HepG2 (cell line): Measurements from ENCODE around the gene GUCA1A. TPM values are rescaled to one million over a fixed set of nuclear protein-coding genes. Genes with fewer than 3 reads are reported as not detected.

Experiments used
- CCDC6 ChIP-seq: sonication (generic); formaldehyde crosslinking; IDR thresholded peaks from 2 replicates; pipeline ENCODE4 v1.8.1; 2022; ENCODE audit warnings: mild to moderate bottlenecking, missing genetic modification reagents, moderate library complexity
- CENPT ChIP-seq: sonication (generic); formaldehyde crosslinking; IDR thresholded peaks from 2 replicates; pipeline ENCODE4 v1.8.0; 2022; ENCODE audit warnings: low read depth, mild to moderate bottlenecking, moderate library complexity, missing genetic modification reagents
- FOSL1 ChIP-seq: sonication (generic); formaldehyde crosslinking; IDR thresholded peaks from 2 replicates; pipeline ENCODE4 v1.9.0; 2021; ENCODE audit warnings: missing genetic modification reagents, borderline replicate concordance
- HMG20B ChIP-seq: conservative IDR thresholded peaks from 2 replicates; pipeline ENCODE4 v1.6.1; 2016; ENCODE audit warnings: missing genetic modification reagents, missing compliant biosample characterization
- HOXA5 ChIP-seq: sonication (generic); formaldehyde crosslinking; IDR thresholded peaks from 2 replicates; pipeline ENCODE4 v1.4.0; 2020; ENCODE audit warnings: missing genetic modification reagents
- KLF13 ChIP-seq: sonication (generic); formaldehyde crosslinking; IDR thresholded peaks from 2 replicates; pipeline ENCODE4 v1.4.0; 2020; ENCODE audit warnings: mild to moderate bottlenecking, missing genetic modification reagents
- NCOA1 ChIP-seq: sonication (generic); formaldehyde crosslinking; IDR thresholded peaks from 2 replicates; pipeline ENCODE4 v1.9.0; 2021; ENCODE audit warnings: missing genetic modification reagents
- NFIB ChIP-seq: sonication (generic); formaldehyde crosslinking; IDR thresholded peaks from 2 replicates; pipeline ENCODE4 v1.9.0; 2021; ENCODE audit warnings: missing genetic modification reagents, mild to moderate bottlenecking, borderline replicate concordance
- NFYC ChIP-seq: IDR thresholded peaks from 2 replicates; pipeline ENCODE4 v1.6.1; 2016; ENCODE audit warnings: missing genetic modification reagents, missing compliant biosample characterization
- PAF1 ChIP-seq: IDR thresholded peaks from 2 replicates; pipeline ENCODE4 v1.6.1; 2016; ENCODE audit warnings: missing genetic modification reagents, missing compliant biosample characterization
- PCBP1 ChIP-seq: fragments of 200-400 bp; formaldehyde crosslinking; IDR thresholded peaks from 2 replicates; pipeline ENCODE4 v1.6.1; 2017; ENCODE audit warnings: mild to moderate bottlenecking, low read depth, low read length, borderline replicate concordance
- POLR2A ChIP-seq, 2 experiments: IDR thresholded peaks; 2 replicates each; pipeline ENCODE4 v1.6.1; 2011; ENCODE audit warnings: low read depth in 2 of 2, low read length in 2 of 2, mild to moderate bottlenecking in 1 of 2, moderate library complexity in 1 of 2; ENCODE audit not compliant: insufficient read depth in 1 of 2
- TCF7 ChIP-seq: sonication (generic); IDR thresholded peaks from 2 replicates; pipeline ENCODE4 v1.6.1; 2016; ENCODE audit warnings: antibody characterized with exemption, low read depth
- ZNF510 ChIP-seq: sonication (generic); formaldehyde crosslinking; IDR thresholded peaks from 2 replicates; pipeline ENCODE4 v1.4.0; 2020; ENCODE audit warnings: low read depth, mild to moderate bottlenecking, missing genetic modification reagents
- ZNF572 ChIP-seq: sonication (generic); formaldehyde crosslinking; IDR thresholded peaks from 2 replicates; pipeline ENCODE4 v1.5.1; 2020; ENCODE audit warnings: mild to moderate bottlenecking, missing genetic modification reagents
- ZNF678 ChIP-seq: sonication (generic); formaldehyde crosslinking; IDR thresholded peaks from 2 replicates; pipeline ENCODE4 v1.4.0; 2020; ENCODE audit warnings: mild to moderate bottlenecking, missing genetic modification reagents
- ZNF781 ChIP-seq: sonication (generic); formaldehyde crosslinking; IDR thresholded peaks from 2 replicates; pipeline ENCODE4 v1.5.1; 2020; ENCODE audit warnings: borderline replicate concordance, mild to moderate bottlenecking, missing genetic modification reagents; ENCODE audit errors: not compliant biosample characterization
- ZNF841 ChIP-seq: sonication (generic); formaldehyde crosslinking; IDR thresholded peaks from 2 replicates; pipeline ENCODE4 v1.8.1; 2023; ENCODE audit warnings: missing genetic modification reagents, borderline replicate concordance
- ZNF878 ChIP-seq: sonication (generic); formaldehyde crosslinking; IDR thresholded peaks from 2 replicates; pipeline ENCODE4 v1.8.1; 2023; ENCODE audit warnings: mild to moderate bottlenecking, missing genetic modification reagents, moderate library complexity
- polyA plus RNA-seq, 8 experiments: library from polyadenylated mRNA; depleted of rRNA in 3 of 8; stranded (reverse) in 7 of 8; unstranded in 1 of 8; fragments of >200 nt; fragmentation: Illumina TruSeq in 4 of 8; extraction: Trizol in 4 of 8; gene quantifications; 2 replicates each; pipeline versions ENCODE4 v1.2.1 to v1.2.3, GENCODE V29; 2011 to 2016; ENCODE audit warnings: low read depth in 4 of 8, missing spikeins in 1 of 8, mixed read lengths in 1 of 8; ENCODE audit not compliant: insufficient read depth in 1 of 8
- total RNA-seq, 5 experiments: library from RNA; depleted of rRNA; stranded (reverse); fragments of >200 nt; fragmentation: Illumina TruSeq; extraction: Trizol; gene quantifications; 2 replicates each; pipeline ENCODE4 v1.2.3, GENCODE V29; 2016; ENCODE audit warnings: low read depth in 1 of 5
- TF ChIP-seq, protein P1 (sequence below): sonication (generic); formaldehyde crosslinking; IDR thresholded peaks from 2 replicates; pipeline ENCODE4 v1.9.0; 2021; ENCODE audit warnings: mild to moderate bottlenecking, missing genetic modification reagents
- TF ChIP-seq, protein P2 (sequence below): sonication (generic); formaldehyde crosslinking; IDR thresholded peaks from 2 replicates; pipeline ENCODE4 v1.8.1; 2023; ENCODE audit warnings: missing genetic modification reagents, inconsistent platforms, borderline replicate concordance

GUCA1A gene
- total and polyA plus RNA-seq, 2 of the 13 experiments (the other 11 are each of a cell fraction or from before 2014, with no cell fraction given) = not detected

DNA sequence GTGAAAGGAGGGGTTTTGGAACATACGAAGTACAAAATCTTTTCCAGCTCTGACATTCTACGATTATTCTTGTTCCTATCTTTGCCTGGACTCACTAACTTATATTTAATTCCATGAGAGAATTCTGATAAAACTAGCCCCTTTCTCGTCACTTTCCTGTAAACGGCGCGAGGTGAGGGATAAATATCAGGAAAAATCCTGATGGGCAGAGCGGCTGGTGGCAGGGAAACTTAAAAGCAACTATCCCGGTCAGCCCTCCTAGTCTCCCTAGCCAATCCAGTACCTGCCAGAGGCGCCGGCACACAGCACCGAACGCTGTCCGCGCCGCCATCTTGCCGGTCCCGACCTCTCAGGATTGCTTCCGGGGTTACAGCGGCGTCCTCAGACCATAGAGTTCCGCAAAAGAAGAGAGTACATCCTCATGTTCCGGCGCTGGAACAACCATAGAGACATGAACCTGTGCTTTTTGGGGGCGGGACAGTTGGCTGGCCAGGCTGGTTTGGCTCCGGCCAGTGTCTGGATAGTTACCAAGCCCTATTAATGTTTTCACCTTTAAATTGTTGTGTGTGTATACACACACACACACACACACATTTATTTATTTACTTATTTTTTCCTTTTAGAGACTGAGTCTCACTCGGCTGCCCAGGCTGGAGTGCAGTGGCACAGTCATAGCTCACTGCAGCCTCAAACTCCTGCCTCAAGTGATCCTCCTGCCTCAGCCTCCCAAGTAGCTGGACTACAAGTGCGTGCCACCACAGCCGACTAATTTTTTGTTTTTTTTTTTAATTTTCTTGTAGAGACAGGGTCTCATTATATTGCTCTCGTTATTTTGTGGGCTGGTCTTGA, 44.6 kb downstream of the GUCA1A start, which contains the start of gene MRPS10 (continued):
- peak; percentile 55; the same call in 1 of the 2 replicates for TF ChIP-seq HMG20B (CRISPR knock-in tag)
- TF ChIP-seq ZNF678 = no peak
- peak; percentile 89 to 96 for TF ChIP-seq POLR2A (IDR thresholded peaks at IDR 0.05; ENCODE audit: insufficient read depth in 1 of 2, low read depth in 2 of 2, low read length in 2 of 2)
- TF ChIP-seq ZNF841 (CRISPR knock-in tag) = no peak
- TF ChIP-seq ZNF878 (CRISPR knock-in tag) = peak; percentile 85; the same call in 1 of the 2 replicates
- no peak; the same call in 1 of the 2 replicates for TF ChIP-seq ZNF510 (CRISPR knock-in tag)
- TF ChIP-seq TCF7 = no peak
- peak; percentile 95 for TF ChIP-seq CCDC6 (CRISPR knock-in tag)
- TF ChIP-seq PAF1 (CRISPR knock-in tag) = no peak
- 0 out of 2 replicates have a peak, but pooled peaks have one; percentile 19 for TF ChIP-seq NFYC
- no peak for TF ChIP-seq ZNF781 (CRISPR knock-in tag)
- no peak for TF ChIP-seq NFIB (CRISPR knock-in tag)
- TF ChIP-seq ZNF572 = peak; percentile 48; the same call in 1 of the 2 replicates
- no peak for TF ChIP-seq PCBP1
- TF ChIP-seq FOSL1 = no peak
- TF ChIP-seq NCOA1 (CRISPR knock-in tag) = no peak
- TF ChIP-seq, protein P1, sequence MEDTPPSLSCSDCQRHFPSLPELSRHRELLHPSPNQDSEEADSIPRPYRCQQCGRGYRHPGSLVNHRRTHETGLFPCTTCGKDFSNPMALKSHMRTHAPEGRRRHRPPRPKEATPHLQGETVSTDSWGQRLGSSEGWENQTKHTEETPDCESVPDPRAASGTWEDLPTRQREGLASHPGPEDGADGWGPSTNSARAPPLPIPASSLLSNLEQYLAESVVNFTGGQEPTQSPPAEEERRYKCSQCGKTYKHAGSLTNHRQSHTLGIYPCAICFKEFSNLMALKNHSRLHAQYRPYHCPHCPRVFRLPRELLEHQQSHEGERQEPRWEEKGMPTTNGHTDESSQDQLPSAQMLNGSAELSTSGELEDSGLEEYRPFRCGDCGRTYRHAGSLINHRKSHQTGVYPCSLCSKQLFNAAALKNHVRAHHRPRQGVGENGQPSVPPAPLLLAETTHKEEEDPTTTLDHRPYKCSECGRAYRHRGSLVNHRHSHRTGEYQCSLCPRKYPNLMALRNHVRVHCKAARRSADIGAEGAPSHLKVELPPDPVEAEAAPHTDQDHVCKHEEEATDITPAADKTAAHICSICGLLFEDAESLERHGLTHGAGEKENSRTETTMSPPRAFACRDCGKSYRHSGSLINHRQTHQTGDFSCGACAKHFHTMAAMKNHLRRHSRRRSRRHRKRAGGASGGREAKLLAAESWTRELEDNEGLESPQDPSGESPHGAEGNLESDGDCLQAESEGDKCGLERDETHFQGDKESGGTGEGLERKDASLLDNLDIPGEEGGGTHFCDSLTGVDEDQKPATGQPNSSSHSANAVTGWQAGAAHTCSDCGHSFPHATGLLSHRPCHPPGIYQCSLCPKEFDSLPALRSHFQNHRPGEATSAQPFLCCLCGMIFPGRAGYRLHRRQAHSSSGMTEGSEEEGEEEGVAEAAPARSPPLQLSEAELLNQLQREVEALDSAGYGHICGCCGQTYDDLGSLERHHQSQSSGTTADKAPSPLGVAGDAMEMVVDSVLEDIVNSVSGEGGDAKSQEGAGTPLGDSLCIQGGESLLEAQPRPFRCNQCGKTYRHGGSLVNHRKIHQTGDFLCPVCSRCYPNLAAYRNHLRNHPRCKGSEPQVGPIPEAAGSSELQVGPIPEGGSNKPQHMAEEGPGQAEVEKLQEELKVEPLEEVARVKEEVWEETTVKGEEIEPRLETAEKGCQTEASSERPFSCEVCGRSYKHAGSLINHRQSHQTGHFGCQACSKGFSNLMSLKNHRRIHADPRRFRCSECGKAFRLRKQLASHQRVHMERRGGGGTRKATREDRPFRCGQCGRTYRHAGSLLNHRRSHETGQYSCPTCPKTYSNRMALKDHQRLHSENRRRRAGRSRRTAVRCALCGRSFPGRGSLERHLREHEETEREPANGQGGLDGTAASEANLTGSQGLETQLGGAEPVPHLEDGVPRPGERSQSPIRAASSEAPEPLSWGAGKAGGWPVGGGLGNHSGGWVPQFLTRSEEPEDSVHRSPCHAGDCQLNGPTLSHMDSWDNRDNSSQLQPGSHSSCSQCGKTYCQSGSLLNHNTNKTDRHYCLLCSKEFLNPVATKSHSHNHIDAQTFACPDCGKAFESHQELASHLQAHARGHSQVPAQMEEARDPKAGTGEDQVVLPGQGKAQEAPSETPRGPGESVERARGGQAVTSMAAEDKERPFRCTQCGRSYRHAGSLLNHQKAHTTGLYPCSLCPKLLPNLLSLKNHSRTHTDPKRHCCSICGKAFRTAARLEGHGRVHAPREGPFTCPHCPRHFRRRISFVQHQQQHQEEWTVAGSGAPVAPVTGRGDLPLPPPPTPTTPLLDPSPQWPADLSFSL (CRISPR knock-in tag) = no peak; the same call in 1 of the 2 replicates
- TF ChIP-seq KLF13 (CRISPR knock-in tag) = no peak
- peak; percentile 94; the same call in 1 of the 2 replicates for TF ChIP-seq HOXA5 (CRISPR knock-in tag)
- TF ChIP-seq, protein P2, sequence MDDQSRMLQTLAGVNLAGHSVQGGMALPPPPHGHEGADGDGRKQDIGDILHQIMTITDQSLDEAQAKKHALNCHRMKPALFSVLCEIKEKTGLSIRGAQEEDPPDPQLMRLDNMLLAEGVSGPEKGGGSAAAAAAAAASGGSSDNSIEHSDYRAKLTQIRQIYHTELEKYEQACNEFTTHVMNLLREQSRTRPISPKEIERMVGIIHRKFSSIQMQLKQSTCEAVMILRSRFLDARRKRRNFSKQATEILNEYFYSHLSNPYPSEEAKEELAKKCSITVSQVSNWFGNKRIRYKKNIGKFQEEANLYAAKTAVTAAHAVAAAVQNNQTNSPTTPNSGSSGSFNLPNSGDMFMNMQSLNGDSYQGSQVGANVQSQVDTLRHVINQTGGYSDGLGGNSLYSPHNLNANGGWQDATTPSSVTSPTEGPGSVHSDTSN (CRISPR knock-in tag) = no peak
- no peak for TF ChIP-seq CENPT (CRISPR knock-in tag)
- TF ChIP-seq, all 625 proteins: peak for 295
